MM.1S (cell line): ENCODE data around the gene PRDM9.

Source experiments
- EZH2 ChIP-seq: fragments of 300-600 bp; sonication (generic); optimal IDR thresholded peaks from 2 replicates; pipeline ENCODE3; 2017; ENCODE audit warnings: low read depth, mild to moderate bottlenecking, antibody characterized with exemption, low read length, mixed read lengths
- EZH2phosphoT487 ChIP-seq: fragments of 300-600 bp; sonication (generic); IDR thresholded peaks from 2 replicates; pipeline ENCODE4 v1.6.1; 2018; ENCODE audit warnings: antibody characterized with exemption, low read length
- TF ChIP-seq, protein P1 (sequence below): fragments of 300-600 bp; sonication (generic); IDR thresholded peaks from 2 replicates; pipeline ENCODE4 v1.5.1; 2016; ENCODE audit warnings: antibody characterized with exemption, low read length, mixed read lengths

GRCh38 chr5:23457780-23458179, 49.6 kb upstream of the PRDM9 start:
- TF ChIP-seq, protein P1, sequence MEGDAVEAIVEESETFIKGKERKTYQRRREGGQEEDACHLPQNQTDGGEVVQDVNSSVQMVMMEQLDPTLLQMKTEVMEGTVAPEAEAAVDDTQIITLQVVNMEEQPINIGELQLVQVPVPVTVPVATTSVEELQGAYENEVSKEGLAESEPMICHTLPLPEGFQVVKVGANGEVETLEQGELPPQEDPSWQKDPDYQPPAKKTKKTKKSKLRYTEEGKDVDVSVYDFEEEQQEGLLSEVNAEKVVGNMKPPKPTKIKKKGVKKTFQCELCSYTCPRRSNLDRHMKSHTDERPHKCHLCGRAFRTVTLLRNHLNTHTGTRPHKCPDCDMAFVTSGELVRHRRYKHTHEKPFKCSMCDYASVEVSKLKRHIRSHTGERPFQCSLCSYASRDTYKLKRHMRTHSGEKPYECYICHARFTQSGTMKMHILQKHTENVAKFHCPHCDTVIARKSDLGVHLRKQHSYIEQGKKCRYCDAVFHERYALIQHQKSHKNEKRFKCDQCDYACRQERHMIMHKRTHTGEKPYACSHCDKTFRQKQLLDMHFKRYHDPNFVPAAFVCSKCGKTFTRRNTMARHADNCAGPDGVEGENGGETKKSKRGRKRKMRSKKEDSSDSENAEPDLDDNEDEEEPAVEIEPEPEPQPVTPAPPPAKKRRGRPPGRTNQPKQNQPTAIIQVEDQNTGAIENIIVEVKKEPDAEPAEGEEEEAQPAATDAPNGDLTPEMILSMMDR = no peak
- TF ChIP-seq EZH2 = no peak
- no peak for TF ChIP-seq EZH2phosphoT487
